Measurements from ENCODE around the gene URGCP. TPM values are rescaled to one million over a fixed set of nuclear protein-coding genes. Genes with fewer than 3 reads are reported as not detected.
"Not testable (repeated sequence)": the region's sequence is repeated elsewhere in the genome, so short reads cannot be mapped to it uniquely, and the experiment has no call there.

The URGCP gene
- total RNA-seq, 3 donors from 2014 or later: 31.7 to 32.6 (median 32.5) TPM

- ATAC-seq (no peak), DNase-seq (no peak)
- H3K4me1 Mint-ChIP-seq (ENCODE audit: low read depth): no peaks in the 10 kb centered on the region
- H3K4me3 Mint-ChIP-seq: no peak overlapping the region
- peaks cover 3% of the 10 kb centered on the region for H3K27me3 Mint-ChIP-seq (ENCODE audit: low read depth)
- no peaks in the 10 kb centered on the region for H3K36me3 Mint-ChIP-seq (ENCODE audit: insufficient read depth)
- no peaks in the 10 kb centered on the region for H3K9me3 Mint-ChIP-seq
These were observed 57.3 kb downstream of the URGCP start for GRCh38 chr7:43849047-43849446.

GRCh38 chr7:43847496-43847895 lies 58.9 kb downstream of the URGCP start:
- Mint-ChIP-seq H3K9me3 (no peaks in the 10 kb centered on the region), H3K27me3 (ENCODE audit: low read depth) (peaks cover 5% of the 10 kb centered on the region), H3K36me3 (ENCODE audit: insufficient read depth) (no peaks in the 10 kb centered on the region), H3K4me3 (no peak overlapping the region), H3K4me1 (ENCODE audit: low read depth) (no peaks in the 10 kb centered on the region)
- DNase-seq (no peak), ATAC-seq (no peak)

DNA sequence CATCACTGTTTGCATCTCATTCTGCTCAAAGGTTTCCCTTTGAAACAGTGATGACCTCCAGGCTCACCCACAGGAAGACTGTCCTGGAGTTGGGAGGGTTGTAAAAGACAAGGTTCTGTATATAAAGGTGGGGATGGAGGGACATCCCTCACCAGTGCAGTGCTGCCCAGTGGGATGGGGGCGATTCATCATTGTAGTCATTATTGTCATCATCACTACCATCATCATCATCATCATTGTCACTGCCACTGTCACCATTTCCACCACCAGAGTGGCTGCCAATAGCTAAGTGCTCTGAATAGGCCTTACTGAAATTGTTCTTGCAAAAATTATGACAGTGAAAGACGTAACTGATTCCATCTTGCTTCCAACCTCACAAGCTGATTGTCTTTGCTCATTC lies 61.7 kb downstream of the URGCP start:
- Mint-ChIP-seq H3K4me1 (ENCODE audit: low read depth) (no peaks in the 10 kb centered on the region), H3K9me3 (no peaks in the 10 kb centered on the region), H3K36me3 (ENCODE audit: insufficient read depth) (no peaks in the 10 kb centered on the region), H3K4me3 (no peak overlapping the region), H3K27me3 (ENCODE audit: low read depth) (peaks cover 5% of the 10 kb centered on the region)
- ATAC-seq (no peak), DNase-seq (no peak)

DNA sequence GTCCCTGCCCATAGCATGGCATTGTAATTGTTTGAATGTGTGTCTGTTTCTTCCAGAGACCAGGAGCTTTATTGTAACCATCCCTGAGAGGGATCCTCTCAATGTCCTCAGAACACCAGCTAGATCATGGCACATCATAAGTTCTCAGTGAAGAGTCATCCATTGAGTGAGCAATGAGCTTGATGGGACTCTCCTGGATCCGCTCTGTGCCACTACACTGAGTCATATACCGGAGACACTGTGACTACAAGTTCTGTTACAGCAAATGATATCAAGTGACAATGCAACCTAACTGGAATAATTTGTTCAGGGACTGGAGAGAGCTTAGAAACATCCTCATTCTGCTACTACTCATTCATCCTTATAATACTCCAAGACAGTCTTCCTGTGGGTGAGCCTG lies 62.1 kb downstream of the URGCP start:
- H3K4me3 Mint-ChIP-seq: no peak overlapping the region
- DNase-seq: no peak
- ATAC-seq: peak in 1 of 2 donors; percentile 46
- H3K27me3 Mint-ChIP-seq (ENCODE audit: low read depth): peaks cover 5% of the 10 kb centered on the region
- H3K4me1 Mint-ChIP-seq (ENCODE audit: low read depth): no peaks in the 10 kb centered on the region
- H3K36me3 Mint-ChIP-seq (ENCODE audit: insufficient read depth): no peaks in the 10 kb centered on the region
- H3K9me3 Mint-ChIP-seq: no peaks in the 10 kb centered on the region

DNA sequence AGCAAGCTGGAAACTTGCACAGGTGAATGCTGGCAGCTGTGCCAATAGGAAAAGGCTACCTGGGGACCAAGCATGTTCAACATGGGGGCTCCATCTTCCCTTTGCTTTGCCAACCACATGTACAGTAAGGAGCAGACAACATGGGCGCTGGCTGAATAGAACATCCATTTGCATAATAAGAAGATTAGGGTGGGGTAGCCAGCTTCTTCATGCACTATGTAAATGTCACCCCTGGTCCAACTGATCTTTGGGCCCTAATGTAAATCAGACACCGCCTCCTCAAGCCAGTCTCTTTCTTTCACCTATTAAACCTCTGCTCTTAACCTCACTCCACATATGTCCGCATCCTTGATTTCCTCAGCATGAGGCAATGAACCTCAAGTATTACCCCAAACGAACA lies 63.1 kb downstream of the URGCP start:
- Mint-ChIP-seq H3K27me3 (ENCODE audit: low read depth) (peaks cover 5% of the 10 kb centered on the region), H3K9me3 (no peaks in the 10 kb centered on the region), H3K4me1 (ENCODE audit: low read depth) (peaks cover 4% of the 10 kb centered on the region), H3K4me3 (no peak overlapping the region), H3K36me3 (ENCODE audit: insufficient read depth) (no peaks in the 10 kb centered on the region)
- DNase-seq (no peak), ATAC-seq (no peak)

GRCh38 chr7:43838201-43838658 lies 68.2 kb downstream of the URGCP start:
- ATAC-seq: no peak
- Mint-ChIP-seq H3K36me3 (ENCODE audit: insufficient read depth) (no peaks in the 10 kb centered on the region), H3K27me3 (ENCODE audit: low read depth) (no peaks in the 10 kb centered on the region), H3K9me3 (peaks cover 3% of the 10 kb centered on the region), H3K4me1 (ENCODE audit: low read depth) (peaks cover 22% of the 10 kb centered on the region), H3K4me3 (no peak overlapping the region)
- DNase-seq: no peak

DNA sequence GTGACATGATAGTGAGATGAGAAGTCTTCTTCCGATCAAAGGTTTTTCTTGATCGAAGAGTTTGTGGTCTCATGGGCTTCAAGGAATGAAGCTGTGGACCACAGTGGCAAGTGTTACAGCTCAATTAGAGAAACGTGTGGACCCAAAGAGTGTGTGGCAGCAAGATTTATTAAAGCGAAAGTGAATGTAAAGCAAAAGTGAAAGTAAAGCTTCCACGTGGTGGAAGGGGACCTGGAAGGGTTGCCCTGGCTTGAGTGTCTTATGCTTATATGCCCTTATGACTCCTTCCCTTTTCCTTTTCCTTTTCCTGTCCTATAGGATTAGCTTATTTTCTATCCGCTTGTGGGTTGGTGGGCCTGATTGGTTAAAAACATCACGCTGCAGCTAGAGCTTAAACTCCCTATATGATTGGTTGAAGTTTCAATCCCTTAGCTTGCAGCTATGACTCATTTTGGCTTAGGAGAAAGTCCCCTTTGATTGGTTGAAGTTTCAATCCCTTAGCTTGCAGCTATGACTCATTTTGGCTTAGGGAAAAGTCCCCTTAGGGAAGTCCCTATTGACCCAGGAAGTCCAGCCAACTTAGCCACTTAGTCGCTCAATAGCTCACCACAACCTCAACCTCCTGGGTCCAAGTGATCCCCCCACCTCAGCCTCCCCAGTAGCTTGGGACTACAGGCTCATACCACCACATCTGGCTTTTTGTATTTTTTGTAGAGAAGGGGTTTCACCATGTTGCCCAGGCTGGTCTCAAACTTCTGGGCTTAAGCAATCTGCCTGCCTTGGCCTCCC lies 71.7 kb downstream of the URGCP start:
- Mint-ChIP-seq H3K4me1 (ENCODE audit: low read depth) (peaks cover 22% of the 10 kb centered on the region), H3K36me3 (ENCODE audit: insufficient read depth) (no peaks in the 10 kb centered on the region), H3K27me3 (ENCODE audit: low read depth) (no peaks in the 10 kb centered on the region), H3K4me3 (peak overlapping the region; percentile 78), H3K9me3 (peaks cover 3% of the 10 kb centered on the region)
- DNase-seq: peak; percentile 31
- ATAC-seq: peak; percentile 68 to 69

GRCh38 chr7:43830917-43831316 lies 75.5 kb downstream of the URGCP start:
- not testable (repeated sequence) for H3K4me3 Mint-ChIP-seq; H3K36me3 Mint-ChIP-seq (ENCODE audit: insufficient read depth); H3K9me3 Mint-ChIP-seq; ATAC-seq; DNase-seq
- Mint-ChIP-seq H3K4me1 (ENCODE audit: low read depth) (peaks cover 18% of the 10 kb centered on the region), H3K27me3 (ENCODE audit: low read depth) (peaks cover 14% of the 10 kb centered on the region)

Other genes starting within 250 kb of the URGCP start
- 10 to 100 TPM; 51.4 to 56.7 (median 51.5) TPM for gene COA1, start 177.1 kb downstream of the URGCP start, total RNA-seq
- gene BLVRA, start 147.9 kb downstream of the URGCP start, total RNA-seq: 10 to 100 TPM; 20.7 to 24.9 (median 23.7) TPM
- gene MRPS24, start 37.1 kb downstream of the URGCP start, total RNA-seq: 100 to 1,000 TPM; 158 to 193 (median 184) TPM
- 10 to 100 TPM; 20.9 to 25.8 (median 22.7) TPM for gene UBE2D4, start 19.8 kb upstream of the URGCP start, total RNA-seq
- gene SPDYE1, start 91.3 kb upstream of the URGCP start, total RNA-seq: not detected
- 100 to 1,000 TPM; 147 to 167 (median 165) TPM for gene DBNL, start 138.1 kb upstream of the URGCP start, total RNA-seq
- under 1 TPM in 1 of 3 donors, not detected in 2; 0.24 TPM for gene PGAM2, start 159.0 kb upstream of the URGCP start, total RNA-seq
- 10 to 100 TPM; 33.0 to 45.1 (median 37.7) TPM for gene POLM, start 175.9 kb upstream of the URGCP start, total RNA-seq
- 10 to 100 TPM; 26.7 to 36.3 (median 35.7) TPM for gene AEBP1, start 197.7 kb upstream of the URGCP start, total RNA-seq
- gene POLD2, start 217.0 kb upstream of the URGCP start, total RNA-seq: 100 to 1,000 TPM; 336 to 373 (median 346) TPM
- under 1 TPM in 1 of 3 donors, not detected in 2; 0.55 TPM for gene MYL7, start 234.7 kb upstream of the URGCP start, total RNA-seq